CD4-positive, alpha-beta T cell treated with Interferon gamma for 1 hour (primary cell): ENCODE data around the gene ZMIZ2.
A peak's percentile ranks its signal among the peaks of the same experiment; 100 is the strongest.
"Not testable (repeated sequence)": the region's sequence is repeated elsewhere in the genome, so short reads cannot be mapped to it uniquely, and the experiment has no call there.

Source experiments
- DNase-seq: peaks from one replicate; pipeline ENCODE4 v3.0.0-alpha.2; 2020

ZMIZ2 gene

DNA sequence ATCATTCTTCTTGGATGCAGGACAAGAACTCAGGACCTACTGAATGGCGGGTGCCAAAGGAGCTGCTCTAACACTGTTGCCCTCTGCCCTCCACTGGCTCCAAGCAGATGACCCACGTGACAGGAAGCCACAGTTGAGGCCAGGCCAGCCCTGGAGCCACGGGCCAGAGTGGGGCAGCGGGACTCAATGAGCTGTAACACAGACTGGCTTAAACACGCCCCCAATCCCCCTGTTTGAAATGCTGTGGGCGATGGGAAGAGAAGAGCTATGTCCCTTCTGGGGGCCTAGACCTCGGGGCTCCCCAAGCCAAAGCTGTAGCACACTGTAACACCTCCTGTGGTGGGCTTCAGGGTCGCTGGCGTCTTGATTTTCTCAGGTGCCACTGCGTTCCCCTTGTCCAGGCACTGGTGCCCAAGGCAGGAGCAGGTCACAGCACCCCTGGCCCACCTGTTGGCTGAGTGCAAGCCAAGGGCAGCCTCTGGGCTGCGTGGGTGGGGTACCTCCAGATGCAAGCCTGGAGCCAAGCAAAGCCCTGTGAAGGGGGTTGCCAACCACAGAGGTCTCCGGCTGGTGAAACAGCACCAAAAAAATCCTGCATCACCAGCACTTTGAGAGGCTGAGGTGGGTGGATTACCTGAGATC lies 18.6 kb upstream of the ZMIZ2 start:
- no peak for DNase-seq

DNA sequence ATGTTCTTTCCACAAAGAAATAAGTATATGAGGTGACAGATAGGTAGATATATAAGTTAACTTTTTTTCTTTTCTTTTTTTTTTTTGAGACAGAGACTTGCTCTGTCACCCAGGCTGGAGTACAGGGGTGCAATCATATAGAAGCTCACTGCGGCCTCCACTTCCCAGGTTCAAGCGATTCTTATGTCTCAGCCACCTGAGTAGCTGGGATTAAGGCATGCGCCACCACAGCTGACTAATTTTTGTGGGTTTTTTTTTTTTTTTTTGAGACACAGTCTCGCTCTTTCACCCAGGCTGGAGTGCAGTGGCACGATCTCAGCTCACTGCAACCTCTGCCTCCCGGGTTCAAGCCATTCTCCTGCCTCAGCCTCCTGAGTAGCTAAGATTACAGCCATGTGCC lies 15.7 kb upstream of the ZMIZ2 start:
- DNase-seq = not testable (repeated sequence)

DNA sequence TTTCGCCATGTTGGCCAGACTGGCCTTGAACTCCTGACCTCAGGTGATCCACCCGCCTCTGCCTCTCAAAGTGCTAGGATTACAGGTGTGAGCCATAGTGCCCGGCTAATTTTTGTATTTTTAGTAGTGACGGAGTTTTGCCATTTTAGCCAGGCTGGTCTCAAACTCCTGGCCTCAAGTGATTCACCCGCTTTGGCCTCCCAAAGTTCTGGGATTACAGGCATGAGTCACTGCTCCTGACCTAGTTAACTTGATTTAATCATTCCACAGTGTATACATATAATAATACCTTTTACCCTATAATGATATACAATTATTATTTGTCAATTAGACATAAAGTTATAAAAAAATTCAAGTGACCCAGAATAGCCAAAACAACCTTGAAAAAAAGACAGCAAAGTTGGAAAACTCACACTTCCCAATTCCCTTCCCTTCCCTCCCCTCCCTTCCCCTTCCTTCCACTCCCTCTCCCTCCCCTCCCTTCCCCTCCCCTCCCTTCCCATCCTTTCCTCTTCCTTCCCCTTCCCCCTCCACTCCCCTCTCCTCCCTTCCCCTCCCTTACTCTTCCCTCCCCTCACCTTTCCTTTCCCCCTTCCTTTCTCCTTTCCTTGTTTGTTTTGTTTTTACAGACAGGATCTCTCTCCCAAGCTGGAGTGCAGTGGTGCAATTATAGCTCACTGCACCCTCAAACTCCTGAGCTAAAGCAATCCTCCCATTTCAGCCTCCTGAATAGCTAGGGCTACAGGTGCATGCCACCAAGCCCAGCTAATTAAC lies 14.8 kb upstream of the ZMIZ2 start:
- no peak for DNase-seq

DNA sequence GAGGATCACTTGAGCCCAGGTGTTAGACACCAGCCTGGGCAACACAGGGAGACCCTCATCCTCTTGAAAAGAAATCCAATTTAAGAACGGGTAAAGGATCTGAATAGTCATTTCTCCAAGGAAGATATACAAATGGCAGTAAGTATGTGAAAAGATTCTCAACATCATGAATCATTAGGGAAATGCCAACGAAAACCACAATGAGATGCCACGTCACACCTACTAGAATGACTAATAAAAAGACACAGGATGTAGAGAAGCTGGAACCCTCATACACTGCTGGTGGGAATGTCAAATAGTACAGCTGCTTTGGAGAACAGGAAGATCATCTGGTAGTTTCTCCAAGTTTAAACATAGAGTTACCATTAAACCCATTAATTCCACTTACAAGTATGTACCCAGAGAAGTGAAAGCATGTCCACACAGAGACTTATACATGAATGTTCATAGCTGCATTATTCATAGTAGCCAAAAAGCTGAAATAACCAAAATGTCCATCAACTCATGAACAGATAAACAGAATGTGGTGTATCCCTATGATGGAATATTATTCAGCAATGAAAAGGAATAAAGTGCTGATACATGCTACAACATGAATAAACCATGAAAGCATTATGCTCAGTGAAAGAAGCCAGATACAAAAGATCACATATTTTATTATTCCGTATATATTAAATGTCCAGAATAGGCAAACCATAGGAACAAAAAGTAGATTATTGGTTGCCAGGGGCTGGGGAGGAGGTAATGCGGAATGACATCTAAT lies 13.1 kb upstream of the ZMIZ2 start:
- peak; percentile 24 for DNase-seq

DNA sequence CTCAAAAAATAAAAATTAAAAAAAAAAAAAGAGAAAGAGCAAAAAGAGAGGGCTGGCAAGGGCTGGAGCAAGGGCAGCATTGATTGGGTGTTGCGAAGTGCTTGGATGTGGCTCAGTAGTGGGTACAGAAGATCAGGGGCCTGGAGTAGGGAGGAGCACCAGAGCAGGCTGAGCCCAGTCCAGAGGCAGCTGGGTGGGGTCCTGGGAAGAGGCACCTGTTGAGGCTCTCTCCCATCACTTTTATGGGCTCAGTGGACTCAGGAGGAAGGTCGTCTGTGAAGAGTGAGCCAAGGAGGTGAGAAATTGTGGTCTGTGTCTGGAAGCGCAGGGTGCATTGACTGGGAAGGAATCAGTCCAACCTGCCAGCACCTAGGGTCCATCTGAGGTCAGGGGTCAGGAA lies 11.8 kb upstream of the ZMIZ2 start:
- DNase-seq = no peak

DNA sequence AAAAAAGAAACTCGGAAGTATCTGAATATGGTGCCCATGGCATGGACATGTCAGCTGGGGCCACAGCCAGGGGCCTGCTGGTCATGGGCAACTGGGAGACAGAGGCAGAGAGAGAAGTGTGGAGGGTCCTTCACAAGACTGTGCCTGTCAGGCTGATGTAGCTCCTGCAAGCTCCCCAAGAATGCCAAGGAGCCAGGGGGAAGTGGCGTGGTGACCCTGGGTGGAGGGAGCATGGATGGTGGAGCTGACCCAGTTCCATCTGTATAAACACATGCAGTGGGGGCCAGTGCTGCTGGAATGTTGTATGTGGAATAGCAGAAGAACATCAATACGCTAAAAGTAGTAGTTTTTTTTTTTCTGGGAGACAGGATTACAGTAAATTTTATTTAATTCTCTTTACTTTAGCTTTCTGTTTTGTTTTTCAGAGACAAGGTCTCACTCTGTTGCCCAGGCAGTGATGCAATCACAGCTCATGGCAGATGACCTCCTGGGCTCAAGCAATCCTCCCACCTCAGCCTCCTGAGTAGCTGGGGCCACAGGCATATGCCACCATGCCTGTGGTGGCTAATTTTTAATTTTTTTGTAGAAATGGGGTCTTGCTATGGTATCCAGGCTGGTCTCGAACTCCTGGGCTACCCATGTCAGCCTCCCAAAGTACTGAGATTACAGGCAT lies 10.5 kb upstream of the ZMIZ2 start:
- DNase-seq = no peak

DNA sequence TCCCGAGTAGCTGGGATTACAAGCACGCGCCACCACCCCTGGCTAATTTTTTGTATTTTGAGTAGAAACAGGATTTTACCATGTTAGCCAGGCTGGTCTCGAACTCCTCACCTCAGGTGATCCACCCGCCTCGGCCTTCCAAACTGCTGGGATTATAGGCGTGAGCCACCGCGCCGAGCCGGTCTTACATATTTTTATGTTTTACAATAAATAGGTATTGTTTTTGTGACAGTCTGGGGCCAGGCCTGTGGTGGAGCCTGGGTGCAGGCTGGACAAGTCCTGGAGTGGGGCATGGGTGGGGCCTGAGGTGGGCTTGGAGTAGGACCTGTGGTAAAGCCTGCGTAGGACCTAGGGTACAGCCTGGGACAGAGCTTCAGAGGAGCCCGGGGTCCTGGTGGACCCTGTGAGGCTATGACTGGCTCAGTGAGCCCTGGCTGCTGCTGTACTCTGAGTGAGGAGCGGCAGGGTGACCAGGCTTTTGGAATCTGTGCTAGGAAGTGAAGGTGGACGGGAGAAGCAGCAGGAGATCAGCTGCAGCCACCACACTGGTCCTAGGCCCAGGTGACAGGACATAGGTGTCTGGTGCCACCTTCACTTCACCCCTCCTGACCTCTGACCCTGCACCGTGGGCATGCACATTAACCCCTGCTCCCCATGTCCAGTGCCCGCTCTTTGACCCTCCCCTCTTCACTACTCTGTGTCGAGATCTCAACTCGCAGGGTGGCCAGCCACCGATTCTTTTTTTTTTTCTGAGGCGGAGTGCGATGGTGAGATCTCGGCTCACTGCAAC lies 9.6 kb upstream of the ZMIZ2 start:
- no peak for DNase-seq

DNA sequence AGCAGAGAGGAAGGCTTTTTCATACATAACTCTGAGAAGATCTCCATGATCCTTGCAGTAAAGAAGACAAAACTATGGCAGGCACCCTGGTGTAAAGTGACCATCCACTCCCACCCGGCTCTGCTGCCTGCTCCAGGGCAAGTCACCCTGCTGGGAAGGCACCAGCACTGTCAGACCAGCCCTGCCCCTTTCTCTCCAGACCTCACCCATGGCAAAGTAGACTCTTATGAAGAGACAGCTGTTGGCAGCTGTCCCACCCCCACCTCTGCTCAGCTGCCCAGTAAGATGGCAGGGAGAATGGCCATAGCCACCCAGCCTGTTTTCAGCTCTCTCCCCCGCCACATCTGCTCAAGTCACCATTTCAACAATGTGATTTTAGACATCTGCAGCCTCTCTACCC lies 8.6 kb upstream of the ZMIZ2 start:
- DNase-seq = no peak

DNA sequence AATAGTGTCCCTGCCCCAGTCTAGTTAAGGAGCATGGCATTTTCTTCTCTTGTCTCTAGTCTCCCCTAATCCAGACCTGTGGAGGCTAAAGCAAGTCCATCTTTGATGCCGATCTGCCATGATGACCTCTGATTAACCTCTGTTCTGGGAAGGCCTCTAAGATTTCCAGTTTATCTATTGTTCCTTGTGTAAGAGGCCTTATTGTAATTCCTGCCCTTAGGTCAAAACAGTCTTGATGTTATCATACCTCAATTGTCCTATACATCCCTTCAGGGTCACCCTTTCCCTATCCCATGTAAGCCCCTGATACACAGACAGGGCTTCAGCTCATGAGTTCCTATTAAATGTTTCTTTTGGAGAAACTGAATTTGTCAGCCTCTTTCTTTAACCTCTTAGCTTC lies 4.9 kb upstream of the ZMIZ2 start:
- DNase-seq = no peak

DNA sequence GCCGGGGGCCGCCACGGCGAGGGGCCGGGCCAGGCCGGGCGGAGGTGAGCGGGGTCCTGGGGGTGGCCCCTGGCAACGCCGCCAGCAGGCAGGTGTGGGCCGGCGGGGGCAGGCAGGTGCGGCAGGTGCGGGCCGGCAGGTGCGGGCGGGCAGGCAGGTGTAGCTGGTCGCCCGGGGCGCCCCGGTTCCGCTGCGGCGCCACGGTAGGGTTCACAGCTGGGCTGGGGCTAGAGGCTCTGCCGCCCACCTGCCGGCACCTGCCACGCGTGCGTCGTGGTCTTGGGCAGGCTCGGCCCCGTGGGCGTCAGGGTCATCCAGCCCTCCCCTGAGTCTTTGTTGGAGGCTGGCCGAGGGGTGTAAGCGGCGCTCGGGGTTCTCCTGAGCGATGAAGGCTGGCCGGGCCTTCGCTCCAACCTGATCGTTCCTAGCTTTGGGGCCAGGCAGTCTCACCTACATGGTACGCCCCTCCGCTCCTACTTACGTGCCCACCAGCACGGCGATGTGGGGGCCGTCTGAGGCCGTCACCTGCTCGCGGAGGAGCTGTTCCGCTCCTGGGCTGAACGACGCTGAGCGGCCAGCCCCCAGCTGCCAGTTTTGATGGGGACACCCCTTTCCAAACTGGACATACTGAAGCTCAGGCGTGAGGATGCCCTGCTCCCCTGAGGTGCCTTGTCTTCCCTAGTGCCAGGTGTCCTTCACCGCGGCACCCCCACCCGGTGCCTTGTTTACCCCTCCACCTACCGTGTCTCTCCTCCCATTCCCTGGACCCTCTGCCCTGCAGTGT lies 493 bp downstream of the ZMIZ2 start:
- DNase-seq = peak; percentile 59

DNA sequence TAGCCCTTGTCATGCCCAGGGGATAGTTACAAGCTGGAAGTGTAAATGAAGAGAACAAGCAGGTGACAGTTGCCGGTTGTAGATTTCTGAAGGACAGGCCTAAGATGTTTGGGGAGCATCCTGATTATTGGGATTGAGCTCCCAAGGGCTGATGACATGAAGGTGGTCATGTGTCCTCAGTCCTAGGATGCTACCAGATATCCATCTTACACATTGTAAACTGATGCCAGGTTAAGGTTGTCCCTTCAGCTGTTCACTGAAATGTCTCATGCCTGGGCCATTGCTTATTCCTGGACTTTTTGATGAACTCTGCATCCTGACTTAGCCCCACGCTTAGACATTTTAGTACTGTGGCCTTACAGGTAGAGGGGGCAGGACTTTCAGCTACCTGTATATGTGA lies 1.3 kb downstream of the ZMIZ2 start:
- no peak for DNase-seq

DNA sequence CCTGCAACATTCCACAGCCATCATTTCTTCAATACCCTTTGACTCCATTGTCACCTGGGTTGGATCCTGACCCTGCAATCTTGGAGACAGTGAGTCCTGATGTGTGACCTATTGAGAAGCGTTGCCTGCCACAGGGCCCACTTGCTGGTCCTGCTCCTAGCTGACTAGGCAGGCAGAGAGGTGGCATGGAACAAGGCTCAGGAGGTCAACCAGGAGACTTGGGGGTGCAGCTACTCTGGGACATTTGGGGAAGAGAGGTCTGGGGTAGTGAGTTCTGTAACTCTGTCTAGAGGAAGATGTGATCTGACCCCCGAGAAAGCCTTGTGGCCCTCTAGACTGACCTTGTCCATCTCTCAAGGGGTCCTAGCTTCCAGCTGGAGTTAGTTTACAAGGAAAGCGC lies 1.8 kb downstream of the ZMIZ2 start:
- DNase-seq = no peak

DNA sequence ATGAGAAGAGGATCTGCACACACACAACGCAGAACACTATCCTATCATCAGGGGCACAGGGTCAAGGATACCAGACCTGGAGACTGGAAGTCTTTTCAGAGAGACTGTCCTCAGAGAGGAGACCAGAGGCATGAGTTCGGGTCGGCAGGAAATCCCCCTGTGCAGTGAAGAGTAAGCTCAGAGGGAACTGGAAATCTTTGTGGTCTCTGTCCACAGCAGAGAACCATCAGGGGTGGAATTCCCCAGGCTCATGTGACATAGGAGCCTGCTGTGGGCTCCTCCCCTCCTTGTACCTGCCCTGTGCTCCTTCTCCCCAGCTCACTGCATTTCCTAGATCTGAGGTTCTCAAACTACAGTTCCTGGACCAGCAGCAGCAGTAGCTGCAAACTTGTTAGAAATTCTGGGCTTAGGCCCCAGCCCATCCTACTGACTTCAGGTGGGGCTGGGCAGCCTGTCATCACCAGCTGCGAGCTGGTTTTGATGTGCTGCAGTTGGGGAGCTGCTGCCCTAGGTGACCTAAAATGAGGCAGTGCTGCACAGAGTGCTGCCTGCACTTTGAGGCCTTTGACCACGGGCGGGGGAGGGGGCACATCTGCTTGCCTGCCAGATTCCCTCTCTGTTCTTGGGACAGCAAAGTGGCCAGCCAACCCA lies 2.4 kb downstream of the ZMIZ2 start:
- DNase-seq = peak; percentile 76

DNA sequence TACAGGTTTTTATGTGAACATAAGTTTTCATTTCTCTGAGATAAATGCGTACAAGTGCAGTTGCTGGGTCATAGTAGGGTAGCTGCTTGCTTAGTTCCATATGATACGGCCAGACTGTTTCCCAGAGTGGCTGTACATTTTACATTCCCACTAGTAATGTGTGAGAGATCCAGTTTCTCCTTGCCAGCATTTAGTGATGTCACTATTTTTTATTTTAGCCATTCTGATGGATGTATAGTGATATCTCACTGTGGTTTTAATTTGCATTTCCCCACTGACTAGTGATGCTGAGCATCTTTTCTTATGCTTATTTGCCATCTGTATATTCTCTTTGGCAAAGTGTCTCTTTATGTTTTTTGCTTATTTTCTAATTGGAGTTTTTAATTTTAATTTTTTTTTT lies 4.2 kb downstream of the ZMIZ2 start:
- no peak for DNase-seq

DNA sequence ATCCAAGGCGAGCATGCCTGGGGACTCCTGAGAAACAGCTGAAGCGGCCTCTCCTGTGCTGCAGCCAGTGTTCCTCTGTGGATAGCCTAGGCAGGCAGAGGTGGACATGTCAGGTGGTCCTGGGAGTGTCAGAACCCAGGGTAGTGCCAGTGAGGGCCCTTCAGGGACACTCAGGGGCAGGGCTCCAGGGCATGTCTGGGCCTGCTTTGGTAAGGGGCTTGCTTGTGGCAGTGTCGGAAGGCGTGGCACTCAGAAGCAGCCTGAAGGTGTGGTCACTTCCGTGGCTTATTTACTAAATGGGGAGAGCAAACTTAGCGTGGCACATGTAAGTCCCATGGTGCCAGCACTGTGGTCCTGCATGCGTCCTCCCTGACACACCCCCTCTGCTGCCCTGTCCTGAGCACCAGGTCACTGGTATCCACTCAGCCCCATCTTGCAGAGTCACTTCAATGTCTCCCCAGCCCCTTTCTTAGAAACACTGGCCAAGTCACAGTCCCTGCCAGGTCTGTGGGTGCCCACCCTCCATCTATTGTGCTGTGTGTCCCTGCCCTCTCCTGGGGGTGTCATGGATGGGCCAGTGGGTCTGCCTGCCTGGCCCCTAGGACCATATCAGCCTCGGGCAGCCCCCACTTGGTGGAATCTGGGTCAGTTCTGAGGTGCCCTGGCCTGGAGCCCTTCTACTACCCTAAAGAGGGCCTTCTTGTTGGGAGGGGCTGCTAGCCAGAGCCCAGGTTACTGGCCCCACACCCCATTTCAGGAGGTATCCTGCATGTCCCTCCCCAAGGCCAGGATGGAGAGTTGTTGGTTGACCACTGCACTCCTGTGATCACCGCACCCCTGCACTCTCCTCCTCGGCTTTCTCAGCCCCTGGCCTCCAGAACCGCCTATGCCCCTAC lies 6.4 kb downstream of the ZMIZ2 start:
- DNase-seq = no peak

DNA sequence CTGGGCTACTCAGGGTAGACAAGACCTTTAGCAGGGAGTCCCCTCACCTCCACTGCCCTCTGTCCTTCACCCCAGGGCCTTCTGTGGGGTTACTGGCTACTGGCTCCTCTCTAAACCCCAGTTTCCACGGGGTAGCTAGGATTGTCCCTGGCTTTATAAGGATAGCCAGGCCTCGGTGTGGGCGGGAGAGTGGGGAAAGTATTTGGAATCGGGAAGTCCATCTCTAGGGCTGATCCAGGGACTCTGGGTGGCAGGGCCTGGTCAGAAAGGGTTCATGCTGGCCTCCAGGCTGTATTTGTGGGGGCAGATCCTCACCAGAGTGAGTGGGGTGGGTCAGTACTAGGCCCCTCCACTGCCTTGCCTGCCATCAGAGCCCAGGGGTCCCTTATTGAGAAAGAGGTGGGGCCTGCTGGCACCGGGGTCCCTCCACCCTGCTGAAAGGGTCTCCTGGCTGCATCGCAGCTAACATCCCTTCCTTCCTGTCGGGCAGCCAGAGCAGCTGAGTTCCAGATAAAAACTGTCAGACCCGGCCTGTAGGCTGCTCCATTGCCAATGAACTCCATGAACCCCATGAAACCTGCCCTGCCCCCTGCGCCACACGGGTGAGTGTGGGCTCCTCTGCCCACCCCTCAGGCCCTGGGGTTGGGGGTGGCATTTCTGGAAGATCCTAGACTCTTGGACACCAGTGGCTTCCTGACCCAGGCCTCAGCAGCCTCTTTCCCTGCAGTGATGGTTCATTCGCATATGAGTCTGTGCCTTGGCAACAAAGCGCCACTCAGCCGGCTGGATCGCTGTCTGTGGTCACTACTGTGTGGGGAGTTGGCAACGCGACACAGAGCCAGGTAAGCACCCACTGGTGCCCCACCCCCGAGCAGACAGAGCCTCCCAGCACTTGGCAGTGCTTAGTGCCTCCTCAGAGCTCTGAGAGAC lies 7.3 kb downstream of the ZMIZ2 start:
- DNase-seq = no peak

DNA sequence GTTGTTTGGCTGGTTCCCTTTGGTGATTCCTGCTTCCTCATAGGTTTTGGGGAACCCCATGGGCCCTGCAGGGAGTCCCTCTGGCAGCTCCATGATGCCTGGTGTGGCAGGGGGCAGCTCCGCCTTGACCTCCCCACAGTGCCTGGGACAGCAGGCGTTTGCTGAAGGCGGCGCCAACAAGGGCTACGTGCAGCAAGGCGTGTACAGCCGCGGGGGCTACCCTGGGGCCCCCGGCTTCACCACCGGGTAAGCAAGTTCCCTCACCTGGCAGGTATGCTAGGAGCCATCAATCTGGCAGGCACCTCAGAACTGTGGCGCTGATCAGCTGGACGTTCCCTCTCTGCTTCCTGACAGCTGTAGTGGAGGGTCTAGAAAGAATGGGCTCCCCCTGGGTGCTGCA lies 8.3 kb downstream of the ZMIZ2 start:
- DNase-seq = no peak

DNA sequence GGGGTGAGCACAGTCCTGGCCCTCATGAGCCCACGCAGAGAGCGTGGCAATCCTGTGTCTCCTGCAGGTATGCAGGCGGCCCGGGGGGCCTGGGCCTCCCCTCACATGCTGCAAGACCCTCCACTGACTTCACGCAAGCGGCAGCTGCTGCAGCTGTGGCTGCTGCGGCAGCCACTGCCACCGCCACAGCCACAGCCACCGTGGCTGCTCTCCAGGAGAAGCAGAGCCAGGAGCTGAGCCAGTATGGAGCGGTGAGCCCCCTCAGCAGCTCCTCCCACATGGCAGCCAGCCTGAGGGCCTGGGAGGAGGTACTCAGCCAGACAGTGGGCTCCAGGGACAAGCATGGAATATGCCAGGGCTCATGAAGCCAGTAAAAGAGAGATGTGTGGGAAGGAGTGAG lies 8.7 kb downstream of the ZMIZ2 start:
- no peak for DNase-seq

DNA sequence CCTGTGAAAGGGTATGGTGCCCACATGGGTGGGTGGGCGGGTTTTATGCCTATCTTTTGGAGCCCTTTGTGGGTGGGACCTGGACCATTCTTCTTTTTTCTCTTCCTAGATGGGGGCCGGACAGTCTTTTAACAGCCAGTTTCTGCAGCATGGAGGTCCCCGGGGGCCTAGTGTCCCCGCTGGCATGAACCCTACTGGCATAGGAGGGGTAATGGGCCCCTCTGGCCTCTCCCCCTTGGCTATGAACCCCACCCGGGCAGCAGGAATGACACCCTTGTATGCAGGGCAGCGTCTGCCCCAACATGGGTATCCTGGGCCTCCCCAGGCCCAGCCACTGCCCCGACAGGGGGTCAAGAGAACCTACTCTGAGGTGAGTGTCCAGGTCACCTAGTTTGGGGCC lies 9.1 kb downstream of the ZMIZ2 start:
- no peak for DNase-seq
